Measurements from ENCODE around the gene GH1.

GRCh38 chr17:63933598-63933997, 15.0 kb upstream of the GH1 start:
- TF ChIP-seq CTCF (IDR thresholded peaks at IDR 0.05; ENCODE audit: low read depth, low read length, poor library complexity, severe bottlenecking) (no peak), EZH2phosphoT487 (IDR thresholded peaks at IDR 0.05; ENCODE audit: borderline replicate concordance, low read length) (no peak)
